SHP77 (cell line): ENCODE results near the gene MAPK14.
A peak's percentile ranks its signal among the peaks of the same experiment; 100 is the strongest.
"Not testable (repeated sequence)": the region's sequence is repeated elsewhere in the genome, so short reads cannot be mapped to it uniquely, and the experiment has no call there.

ENCODE experiments used
- DNase-seq, 2 experiments: peaks; one replicate each; lab custom pipeline; 2025; lab: John Stamatoyannopoulos, UW

MAPK14 gene

GRCh38 chr6:36123270-36124139 is 95.9 kb downstream of the MAPK14 start:
- DNase-seq: peak; percentile 57 to 65

- DNase-seq: not testable (repeated sequence)
Observed at GRCh38 chr6:36124346-36124745, 96.7 kb downstream of the MAPK14 start.

DNA sequence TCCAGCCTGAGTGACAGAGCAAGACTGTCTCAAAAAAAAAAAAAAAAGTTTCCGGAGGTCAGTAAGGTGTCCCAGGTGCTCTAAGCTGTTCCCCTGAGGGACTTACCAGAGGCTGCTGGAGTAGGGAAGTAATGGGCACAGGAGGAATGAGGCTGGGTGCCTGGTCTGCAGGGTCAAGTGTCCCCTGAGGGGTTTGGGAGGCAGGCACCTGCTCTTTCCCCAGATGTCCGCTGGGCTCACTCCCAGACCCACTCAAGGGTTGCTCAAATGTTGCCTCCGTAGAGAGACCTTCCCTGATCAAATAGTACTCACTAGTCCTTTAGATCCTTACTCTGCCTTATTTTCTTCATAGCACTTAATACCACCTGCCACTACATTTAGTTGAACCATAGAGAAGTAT is 97.3 kb downstream of the MAPK14 start:
- no peak for DNase-seq

GRCh38 chr6:36125575-36125974 is 98.0 kb downstream of the MAPK14 start:
- DNase-seq: no peak

DNA sequence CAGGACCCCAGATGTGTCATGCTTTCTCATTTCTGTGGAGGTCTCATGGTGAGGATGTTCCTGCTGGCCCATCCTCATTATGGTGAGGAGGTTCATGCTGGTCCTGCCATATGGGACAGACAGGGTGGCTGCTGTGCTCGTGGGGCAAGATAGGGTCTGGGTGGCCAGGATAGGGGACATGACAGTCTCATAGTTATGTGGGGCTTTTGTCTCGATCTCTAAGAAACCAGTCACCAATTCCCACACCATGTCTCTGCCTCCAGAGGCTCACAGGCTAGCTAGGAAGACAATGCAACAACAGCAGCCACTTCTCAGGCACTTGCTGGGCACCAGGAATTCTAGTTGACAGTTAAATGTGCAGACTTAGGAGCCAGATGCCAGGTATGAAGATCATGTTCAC is 98.5 kb downstream of the MAPK14 start:
- DNase-seq: no peak

DNA sequence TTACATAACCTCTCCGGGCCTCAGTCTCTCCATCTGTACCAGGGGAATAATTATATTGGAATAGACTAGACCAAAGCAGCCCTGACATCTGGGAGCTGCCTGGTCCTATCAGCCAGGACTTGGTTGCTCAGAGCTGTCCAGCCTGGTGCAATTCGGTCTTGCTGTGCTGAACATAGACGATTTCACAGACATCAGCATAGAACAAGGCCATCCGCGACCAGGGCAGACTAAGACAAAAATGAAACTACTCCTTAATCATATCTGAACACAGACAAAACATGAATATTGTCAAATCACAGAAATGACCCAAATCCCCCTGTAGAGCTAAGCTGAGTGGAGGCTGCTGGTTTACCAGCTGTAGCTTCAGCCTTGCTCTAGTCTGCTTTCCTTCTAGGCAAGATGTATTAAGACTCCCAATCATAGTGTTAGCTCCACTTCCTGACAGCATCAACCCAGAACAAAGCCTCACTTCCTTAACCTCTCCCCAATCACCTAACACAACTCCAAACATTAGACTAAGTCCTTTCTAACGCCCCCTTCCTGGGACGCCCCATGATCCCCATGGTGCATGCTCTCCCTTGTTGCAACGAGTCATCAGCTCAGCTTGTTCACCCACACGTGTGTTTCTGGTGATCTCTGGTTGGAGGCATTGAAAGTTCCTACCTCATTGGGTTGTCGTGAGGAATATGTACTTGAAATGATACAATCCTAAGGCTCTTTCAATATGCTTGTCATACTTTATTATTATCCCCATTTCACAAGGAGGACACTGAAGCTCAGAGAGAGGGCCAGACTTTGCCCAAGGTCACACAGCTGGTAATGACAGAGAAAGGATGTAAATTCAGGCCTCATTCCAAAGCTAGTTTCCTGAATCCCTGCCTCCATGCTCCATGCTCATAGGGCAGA is 99.2 kb downstream of the MAPK14 start:
- DNase-seq: no peak

GRCh38 chr6:36127462-36128016 is 99.9 kb downstream of the MAPK14 start:
- DNase-seq: no peak

GRCh38 chr6:36128073-36128472 is 100.5 kb downstream of the MAPK14 start:
- no peak for DNase-seq

DNA sequence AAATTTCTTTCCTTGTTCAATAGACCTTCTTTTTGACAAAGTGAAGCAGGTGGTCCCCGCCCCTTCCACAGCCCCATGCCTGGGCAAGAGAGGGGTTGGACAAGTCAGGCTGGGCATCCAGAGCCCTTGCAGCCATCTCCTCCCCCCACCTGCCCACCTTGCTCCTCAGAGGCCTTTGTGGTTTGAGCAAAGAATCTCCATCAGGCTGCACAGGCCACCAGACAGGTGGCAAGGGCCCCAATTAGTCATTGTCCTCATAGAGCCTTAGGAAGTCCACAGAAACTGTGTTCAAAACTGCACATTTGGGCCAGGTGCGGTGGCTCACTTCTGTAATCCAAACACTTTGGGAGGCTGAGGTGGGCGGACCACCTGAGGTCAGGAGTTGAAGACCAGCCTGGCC is 101.2 kb downstream of the MAPK14 start:
- no peak for DNase-seq

GRCh38 chr6:36129334-36129733 is 101.7 kb downstream of the MAPK14 start:
- not testable (repeated sequence) for DNase-seq

- peak in 1 of 2 experiments; percentile 35 for DNase-seq
Observed at GRCh38 chr6:36129941-36130666, 102.5 kb downstream of the MAPK14 start, which contains the start of gene MAPK13. MAPK13 (plus strand) TSS chr6:36130513; CDS start chr6:36130583, 70 bp downstream.

DNA sequence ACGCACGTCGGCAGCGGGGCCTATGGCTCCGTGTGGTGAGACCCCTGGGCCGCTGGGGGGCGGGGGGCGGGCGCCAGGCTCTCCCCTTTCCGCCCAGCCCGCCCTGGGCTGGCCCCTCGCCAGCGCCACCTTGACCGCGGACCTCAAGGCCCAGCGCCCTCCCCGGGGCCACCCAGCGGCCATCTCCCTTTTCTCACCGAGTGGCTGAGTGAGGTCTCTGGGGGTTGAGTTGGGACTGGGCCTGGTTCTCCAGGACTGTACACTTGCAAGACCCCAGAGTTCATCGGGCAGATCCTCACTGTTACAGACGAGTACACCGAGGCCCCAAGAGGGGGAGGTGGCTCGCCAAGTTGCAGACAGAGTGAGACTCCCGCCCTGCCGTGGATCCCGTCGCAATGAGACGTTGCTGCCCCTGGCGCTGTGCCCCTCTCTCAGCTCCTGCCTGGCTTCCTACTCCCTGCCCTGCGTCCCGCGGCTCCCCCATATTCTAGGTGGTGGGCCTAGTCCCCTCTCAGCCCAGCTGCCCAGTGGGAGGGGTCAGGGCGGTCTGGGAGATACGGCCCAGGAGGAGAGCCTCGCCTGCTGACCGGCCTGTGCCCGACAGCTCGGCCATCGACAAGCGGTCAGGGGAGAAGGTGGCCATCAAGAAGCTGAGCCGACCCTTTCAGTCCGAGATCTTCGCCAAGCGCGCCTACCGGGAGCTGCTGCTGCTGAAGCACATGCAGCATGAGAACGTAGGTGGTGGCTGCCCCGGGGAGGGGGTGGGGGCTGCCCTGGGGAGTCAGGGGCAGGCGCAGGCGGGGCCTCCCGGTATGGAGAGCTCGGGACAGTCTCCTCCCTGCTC is 103.3 kb downstream of the MAPK14 start:
- DNase-seq: peak in 1 of 2 experiments; percentile 48

DNA sequence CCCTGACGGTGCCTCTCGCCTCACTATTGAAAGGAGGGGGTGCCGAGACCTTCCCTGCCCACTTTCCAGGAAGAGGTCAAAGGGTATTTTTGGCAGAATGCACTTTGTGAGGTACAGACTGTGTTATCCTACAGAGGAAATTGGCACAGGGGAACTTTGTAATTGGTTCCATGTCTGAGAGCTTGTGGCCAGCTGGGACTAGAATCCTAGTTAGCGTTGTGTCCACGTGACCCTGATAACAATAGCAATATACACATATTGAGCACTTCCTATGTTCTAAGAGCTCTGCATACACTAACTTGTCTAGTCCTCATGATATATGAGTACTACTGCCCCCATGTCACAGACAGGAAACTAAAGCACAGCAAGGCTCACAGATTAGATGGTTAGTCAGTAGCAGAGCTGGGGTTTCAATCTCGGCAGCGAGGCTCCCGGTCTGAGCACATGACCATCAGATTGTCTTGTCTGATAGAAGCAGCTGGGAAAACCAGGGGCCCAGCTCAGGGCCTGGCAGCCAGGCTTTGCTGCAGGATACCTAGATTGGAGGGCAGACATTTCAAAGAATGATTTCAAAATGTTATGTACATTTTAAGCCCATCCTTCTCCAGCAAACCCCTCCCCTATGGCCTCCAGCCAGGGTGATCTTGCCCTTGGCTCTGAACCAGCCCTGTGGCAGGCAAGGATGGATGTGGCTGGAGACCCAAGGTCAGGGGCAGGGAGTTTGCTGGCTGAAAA is 104.1 kb downstream of the MAPK14 start:
- DNase-seq: peak; percentile 30 to 59

- DNase-seq: no peak
Observed at GRCh38 chr6:36132246-36132895, 104.8 kb downstream of the MAPK14 start.

- no peak for DNase-seq
Observed at GRCh38 chr6:36133148-36133547, 105.5 kb downstream of the MAPK14 start.

DNA sequence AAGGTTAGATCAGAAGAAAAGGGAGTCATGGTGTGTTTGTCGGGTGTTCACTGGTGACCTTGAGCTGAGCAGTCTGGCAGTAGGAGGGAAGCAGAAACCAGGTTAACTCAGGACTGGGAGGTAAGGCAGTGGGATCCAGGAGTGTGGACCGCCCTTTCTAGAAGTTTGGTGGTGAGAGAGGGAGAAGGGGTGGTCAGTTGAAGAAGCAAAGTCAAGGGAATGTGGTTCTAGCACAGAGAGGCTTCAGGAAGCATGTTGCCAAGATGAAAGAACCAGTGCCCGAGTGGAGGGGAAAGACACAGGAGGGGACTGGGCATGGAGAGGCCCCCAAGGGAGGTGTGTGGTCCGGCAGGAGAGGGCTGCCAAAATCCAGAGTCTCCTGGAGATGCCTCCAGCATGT is 106.3 kb downstream of the MAPK14 start:
- DNase-seq: no peak

DNA sequence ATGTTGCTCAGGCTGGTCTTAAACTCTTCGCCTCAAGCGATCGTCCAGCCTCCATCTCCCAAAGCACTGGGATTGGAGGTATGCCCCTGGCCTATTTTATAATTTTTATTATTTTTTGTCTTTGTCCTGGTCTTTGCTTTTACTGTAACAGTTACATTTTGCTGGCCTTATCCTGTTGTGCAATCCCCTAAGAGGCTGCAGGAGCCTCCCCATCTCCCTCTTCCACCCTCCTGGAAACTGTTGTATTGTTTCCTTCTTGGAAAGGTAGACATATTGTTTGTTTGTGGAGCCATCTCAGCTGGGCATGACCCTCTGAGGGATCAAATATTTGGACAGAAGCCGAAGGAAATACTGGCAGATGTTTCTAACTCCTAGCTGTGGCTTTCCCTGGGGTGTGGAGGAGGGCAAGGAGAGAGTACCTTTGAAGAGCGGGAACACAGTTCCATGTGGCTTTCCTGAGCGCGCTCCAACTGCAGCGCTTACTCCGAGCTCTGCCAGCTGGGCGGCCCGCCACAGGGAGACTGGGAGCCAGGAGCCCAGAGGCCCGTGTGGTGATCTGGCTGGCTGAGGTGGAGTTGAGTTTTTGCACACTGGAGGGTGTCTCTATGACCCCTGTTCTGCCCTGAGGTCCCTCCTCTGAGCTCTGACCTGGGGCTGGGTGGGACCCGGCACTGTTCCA is 107.6 kb downstream of the MAPK14 start:
- DNase-seq: no peak

DNA sequence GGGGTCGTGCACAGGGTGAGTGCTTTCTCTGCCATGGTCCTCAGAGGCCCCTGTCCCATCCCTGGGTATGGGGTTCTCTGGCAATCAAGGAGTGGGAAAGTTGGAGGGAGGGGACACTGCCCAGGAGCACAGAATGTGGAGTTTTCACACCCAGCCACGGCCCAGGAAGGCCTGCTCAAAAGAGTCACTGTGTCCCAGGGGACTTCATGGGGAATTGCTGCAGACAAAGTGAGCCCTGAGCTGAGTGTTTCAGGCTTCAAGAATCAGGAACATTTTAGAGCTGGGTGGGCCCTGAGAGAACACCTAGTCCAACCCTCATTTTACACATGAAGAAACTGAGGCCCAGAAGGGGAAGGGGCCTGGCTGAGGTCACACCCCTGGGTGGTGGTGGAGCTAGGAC is 108.4 kb downstream of the MAPK14 start:
- DNase-seq: no peak

DNA sequence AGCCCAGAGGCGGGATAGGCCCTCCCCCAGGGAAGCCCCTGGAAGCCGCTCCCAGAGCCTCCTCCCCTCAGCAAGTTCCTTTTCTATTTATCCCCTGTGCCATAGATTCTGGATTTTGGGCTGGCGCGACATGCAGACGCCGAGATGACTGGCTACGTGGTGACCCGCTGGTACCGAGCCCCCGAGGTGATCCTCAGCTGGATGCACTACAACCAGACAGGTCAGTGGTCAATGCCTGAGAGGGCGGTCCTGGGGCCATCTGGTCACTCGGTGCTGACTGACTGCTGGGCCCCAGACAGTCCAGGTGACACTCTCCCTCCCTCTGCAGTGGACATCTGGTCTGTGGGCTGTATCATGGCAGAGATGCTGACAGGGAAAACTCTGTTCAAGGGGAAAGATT is 108.9 kb downstream of the MAPK14 start:
- no peak for DNase-seq
